Spleen (tissue), 11 donors: Measurements from ENCODE around the gene BMP6. TPM values are rescaled to one million over a fixed set of nuclear protein-coding genes. Genes with fewer than 3 reads are reported as not detected.
A peak's percentile ranks its signal among the peaks of the same experiment; 100 is the strongest.

Experiments used
- DNase-seq: peaks from one replicate; pipeline ENCODE4 v3.0.0-alpha.2; 2020
- H3K27ac ChIP-seq, 8 donors: fragments of 200-600 bp; sonication (generic) in 7 of 8; 1 replicate in 4 of 8; 2 replicates in 4 of 8; pipeline versions ENCODE4 v1.5.0 to v1.8.0; 2016 to 2021; ENCODE audit warnings: inconsistent platforms in 4 of 8, mild to moderate bottlenecking in 4 of 8, moderate library complexity in 1 of 8
- H3K27me3 ChIP-seq, 7 donors: fragments of 200-600 bp; sonication (generic) in 6 of 7; replicated peaks in 1 of 7; 1 replicate in 4 of 7; 2 replicates in 3 of 7; pipeline versions ENCODE4 v1.5.0 to v1.8.0; 2016 to 2021; ENCODE audit warnings: inconsistent platforms in 3 of 7, mild to moderate bottlenecking in 1 of 7
- H3K36me3 ChIP-seq, 6 donors: fragments of 200-600 bp; sonication (generic) in 5 of 6; 1 replicate in 4 of 6; 2 replicates in 2 of 6; pipeline versions ENCODE4 v1.5.0 to v1.8.0; 2016 to 2021; ENCODE audit warnings: inconsistent platforms in 2 of 6
- H3K4me1 ChIP-seq, 6 donors: fragments of 200-600 bp; sonication (generic) in 5 of 6; 1 replicate in 3 of 6; 2 replicates in 3 of 6; pipeline versions ENCODE4 v1.5.0 to v1.8.0; 2016 to 2021; ENCODE audit warnings: inconsistent platforms in 3 of 6
- H3K4me3 ChIP-seq, 8 donors: fragments of 200-600 bp; sonication (generic) in 7 of 8; 1 replicate in 4 of 8; 2 replicates in 4 of 8; pipeline versions ENCODE4 v1.5.0 to v1.8.0; 2016 to 2021; ENCODE audit warnings: inconsistent platforms in 4 of 8, mild to moderate bottlenecking in 4 of 8, moderate library complexity in 2 of 8
- H3K9me3 ChIP-seq, 8 donors: fragments of 200-600 bp; sonication (generic) in 7 of 8; 1 replicate in 4 of 8; 2 replicates in 4 of 8; pipeline versions ENCODE4 v1.5.0 to v1.8.0; 2016 to 2021; ENCODE audit warnings: inconsistent platforms in 4 of 8
- CTCF ChIP-seq, 11 experiments: fragments of 200-600 bp in 7 of 11; fragments of 450-650 bp in 4 of 11; sonication (generic) in 4 of 11; IDR thresholded peaks in 8 of 11; conservative IDR thresholded peaks in 3 of 11; 1 replicate in 7 of 11; 2 replicates in 4 of 11; pipeline versions ENCODE4 v1.4.0 to v1.8.0; 2016 to 2021; ENCODE audit warnings: antibody characterized with exemption in 11 of 11, inconsistent platforms in 4 of 11, mild to moderate bottlenecking in 1 of 11
- POLR2A ChIP-seq, 3 donors: fragments of 450-650 bp; IDR thresholded peaks; one replicate each; pipeline ENCODE4 v1.5.1; 2017; ENCODE audit warnings: antibody characterized with exemption in 3 of 3, mild to moderate bottlenecking in 1 of 3
- POLR2AphosphoS5 ChIP-seq, 3 donors: sonication (generic); formaldehyde crosslinking; IDR thresholded peaks; one replicate each; pipeline ENCODE4 v1.5.1; 2017; ENCODE audit warnings: antibody characterized with exemption in 3 of 3
- WGBS, 5 donors: extraction: QIAGEN DNeasy Blood & Tissue Kit in 3 of 5; methylation state at CpG; one replicate each; pipeline versions ENCODE4 v1.1.5 to v1.1.7; 2013 to 2018; 5-methylcytosine and 5-hydroxymethylcytosine counted together
- intact Hi-C: fragments of 100-400 bp; cut with DNase I; formaldehyde crosslinking; loops from one replicate; pipeline ENCODE4 v1.15.0; 2023; ENCODE audit warnings: low total_unique reads
- polyA plus RNA-seq, 3 donors: library from polyadenylated mRNA; stranded (reverse); fragments of 200-250 nt; gene quantifications; one replicate each; pipeline ENCODE4 v1.2.1, GENCODE V29; 2013
- total RNA-seq, 7 donors: library from RNA; depleted of rRNA in 3 of 7; stranded (reverse); fragments of >200 nt in 3 of 7; fragmentation: NEBNext Ultra II Directional in 4 of 7; extraction: Animal tissue kit (Norgen Biotek cat#: 25700) in 4 of 7; gene quantifications; one replicate each; pipeline versions ENCODE4 v1.1.0 to v1.2.1, GENCODE V29; 2016 to 2021
- donor health status: healthy with polysubstance abuse.
- donor health status: DM: no; HTN: no; CAD: no; lungs with moderate emphysema.
- donor health status: DM: no; HTN: no; CAD: no.
- donor health status: Bipolar disorder and iron deficiency.
- donor health status: healthy.
- donor health status: DM: no; HTN: no; CAD: no.
- donor health status: DM: yes; HTN: yes; CAD: no.

The BMP6 gene
- total and polyA plus RNA-seq, 10 donors, result 0.58 to 6.9 (median 4.8) TPM

- 90 to 96% (median 92%) methylated on average over 3 of the region's 3 CpGs for WGBS, 5 donors
- Histone ChIP-seq H3K9me3 (no peaks in the 10 kb centered on the region), H3K4me3 (no peak overlapping the region), H3K27ac (no peak overlapping the region), H3K36me3 (peaks cover 4 to 63% (median 57%) of the 10 kb centered on the region in 6 donors), H3K27me3 (no peaks in the 10 kb centered on the region), H3K4me1 (peaks cover under 1 to 32% (median 3%) of the 10 kb centered on the region in 6 donors)
- DNase-seq, result no peak
- intact Hi-C loops, result no loop called here
- TF ChIP-seq POLR2A (IDR thresholded peaks at IDR 0.05) (no peak), POLR2AphosphoS5 (IDR thresholded peaks at IDR 0.05) (no peak), CTCF (IDR thresholded peaks at IDR 0.05 in 8 of 11, conservative IDR thresholded peaks at IDR 0.05 in 3 of 11) (no peak)
Measured at GRCh38 chr6:7903673-7904072, 177.8 kb downstream of the BMP6 start.

- 84 to 94% (median 85%) methylated on average over 5 of the region's 5 CpGs for WGBS, 5 donors
- TF ChIP-seq POLR2A (IDR thresholded peaks at IDR 0.05) (no peak), CTCF (IDR thresholded peaks at IDR 0.05 in 8 of 11, conservative IDR thresholded peaks at IDR 0.05 in 3 of 11) (no peak), POLR2AphosphoS5 (IDR thresholded peaks at IDR 0.05) (no peak)
- no peaks in the 10 kb centered on the region for H3K27me3 ChIP-seq
- H3K27ac ChIP-seq, result peak overlapping the region in 1 of 8 donors; percentile 26
- H3K4me1 ChIP-seq, result peaks cover 11 to 43% (median 13%) of the 10 kb centered on the region in 6 donors
- no peak for DNase-seq
- intact Hi-C loops, result no loop called here
- peaks cover 4 to 52% (median 48%) of the 10 kb centered on the region in 6 donors for H3K36me3 ChIP-seq
- no peaks in the 10 kb centered on the region for H3K9me3 ChIP-seq
- H3K4me3 ChIP-seq, result no peak overlapping the region
Measured at GRCh38 chr6:7904654-7905319, 178.9 kb downstream of the BMP6 start.

- Histone ChIP-seq H3K27me3 (no peaks in the 10 kb centered on the region), H3K27ac (peak overlapping the region in 1 of 8 donors; percentile 1), H3K9me3 (no peaks in the 10 kb centered on the region), H3K4me3 (no peak overlapping the region), H3K36me3 (peaks cover 4 to 45% (median 42%) of the 10 kb centered on the region in 6 donors), H3K4me1 (peaks cover 11 to 40% (median 14%) of the 10 kb centered on the region in 6 donors)
- WGBS, 5 donors, result 79 to 90% (median 85%) methylated on average over 2 of the region's 2 CpGs
- TF ChIP-seq POLR2A (IDR thresholded peaks at IDR 0.05) (no peak), POLR2AphosphoS5 (IDR thresholded peaks at IDR 0.05) (no peak), CTCF (IDR thresholded peaks at IDR 0.05 in 8 of 11, conservative IDR thresholded peaks at IDR 0.05 in 3 of 11) (no peak)
- intact Hi-C loops, result no loop called here
- no peak for DNase-seq
Measured at GRCh38 chr6:7905416-7905815, 179.5 kb downstream of the BMP6 start.

GRCh38 chr6:7906741-7907140 is 180.8 kb downstream of the BMP6 start:
- TF ChIP-seq POLR2AphosphoS5 (IDR thresholded peaks at IDR 0.05) (no peak), POLR2A (IDR thresholded peaks at IDR 0.05) (no peak), CTCF (IDR thresholded peaks at IDR 0.05 in 8 of 11, conservative IDR thresholded peaks at IDR 0.05 in 3 of 11) (no peak)
- Histone ChIP-seq H3K27me3 (no peaks in the 10 kb centered on the region), H3K27ac (no peak overlapping the region), H3K36me3 (peaks cover 4 to 32% (median 30%) of the 10 kb centered on the region in 6 donors), H3K9me3 (no peaks in the 10 kb centered on the region), H3K4me1 (peaks cover 11 to 46% (median 19%) of the 10 kb centered on the region in 6 donors), H3K4me3 (no peak overlapping the region)
- WGBS, 5 donors, result 89 to 98% (median 93%) methylated on average over 4 of the region's 4 CpGs
- intact Hi-C loops, result no loop called here
- DNase-seq, result no peak
